Measurements from ENCODE around the gene ZNF346.
"Not testable (repeated sequence)": the region's sequence is repeated elsewhere in the genome, so short reads cannot be mapped to it uniquely, and the experiment has no call there.

Gene ZNF346

GRCh38 chr5:176984176-176984575 lies 38.3 kb upstream of the ZNF346 start:
- not testable (repeated sequence) for H3K4me1 ChIP-seq (ENCODE audit: insufficient read depth, low read length, poor library complexity, severe bottlenecking); H3K9me2 ChIP-seq (replicated peaks; ENCODE audit: low read depth, low read length); H3F3A ChIP-seq (ENCODE audit: low read depth); H3K9ac ChIP-seq (ENCODE audit: low read depth, low read length, poor library complexity, severe bottlenecking); H3K4me2 ChIP-seq (ENCODE audit: low read depth, low read length, poor library complexity, severe bottlenecking); H3K9me3 ChIP-seq (ENCODE audit: insufficient read depth, low read depth, low read length); H3K27me3 ChIP-seq (ENCODE audit: insufficient read depth, low read length, poor library complexity, severe bottlenecking); H3K4me3 ChIP-seq (ENCODE audit: low read length, poor library complexity, severe bottlenecking); H2AFZ ChIP-seq (ENCODE audit: low read length)
- Histone ChIP-seq H3K79me2 (ENCODE audit: insufficient read depth, low read length) (peaks cover 27% of the 10 kb centered on the region; the same call in 1 of the 2 replicates), H3K36me3 (ENCODE audit: insufficient read depth, low read length) (peaks cover 21% of the 10 kb centered on the region; the same call in 1 of the 2 replicates), H4K20me1 (ENCODE audit: insufficient read depth, low read length, poor library complexity, severe bottlenecking) (peaks cover 14% of the 10 kb centered on the region)

DNA sequence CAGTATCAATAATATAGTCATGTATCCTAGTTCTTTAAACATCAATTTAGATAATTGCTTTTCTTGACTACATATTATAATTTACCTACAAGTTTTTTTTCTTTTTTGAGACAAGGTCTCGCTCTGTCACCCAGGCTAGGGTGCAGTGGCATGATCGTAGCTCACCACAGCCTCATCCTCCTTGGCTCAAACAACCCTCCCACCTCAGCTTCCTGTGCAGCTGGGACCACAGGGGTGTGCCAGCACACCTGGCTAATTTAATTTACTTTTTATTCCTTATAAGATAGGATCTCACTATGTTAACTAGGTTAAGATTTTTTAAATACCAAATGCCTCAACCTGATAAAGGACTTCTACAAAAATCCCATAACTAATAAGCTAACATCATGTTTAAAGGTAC lies 37.0 kb upstream of the ZNF346 start:
- no peak for TF ChIP-seq CTCF (conservative IDR thresholded peaks at IDR 0.05; ENCODE audit: low read length)
- no peak for TF ChIP-seq EZH2phosphoT487 (IDR thresholded peaks at IDR 0.05; ENCODE audit: borderline replicate concordance)
- Histone ChIP-seq H3K27me3 (ENCODE audit: insufficient read depth, low read length, poor library complexity, severe bottlenecking) (no peaks in the 10 kb centered on the region), H3K4me1 (ENCODE audit: insufficient read depth, low read length, poor library complexity, severe bottlenecking) (no peaks in the 10 kb centered on the region), H4K20me1 (ENCODE audit: insufficient read depth, low read length, poor library complexity, severe bottlenecking) (peaks cover 17% of the 10 kb centered on the region), H3K4me2 (ENCODE audit: low read depth, low read length, poor library complexity, severe bottlenecking) (no peak overlapping the region), H3K9me2 (replicated peaks; ENCODE audit: low read depth, low read length) (no peaks in the 10 kb centered on the region), H3K79me2 (ENCODE audit: insufficient read depth, low read length) (peaks cover 37% of the 10 kb centered on the region; the same call in 1 of the 2 replicates), H2AFZ (ENCODE audit: low read length) (no peak overlapping the region), H3K4me3 (ENCODE audit: low read length, poor library complexity, severe bottlenecking) (no peak overlapping the region), H3F3A (ENCODE audit: low read depth) (no peaks in the 10 kb centered on the region), H3K9me3 (ENCODE audit: insufficient read depth, low read depth, low read length) (no peaks in the 10 kb centered on the region), H3K9ac (ENCODE audit: low read depth, low read length, poor library complexity, severe bottlenecking) (no peak overlapping the region), H3K36me3 (ENCODE audit: insufficient read depth, low read length) (peaks cover 13% of the 10 kb centered on the region; the same call in 1 of the 2 replicates)

DNA sequence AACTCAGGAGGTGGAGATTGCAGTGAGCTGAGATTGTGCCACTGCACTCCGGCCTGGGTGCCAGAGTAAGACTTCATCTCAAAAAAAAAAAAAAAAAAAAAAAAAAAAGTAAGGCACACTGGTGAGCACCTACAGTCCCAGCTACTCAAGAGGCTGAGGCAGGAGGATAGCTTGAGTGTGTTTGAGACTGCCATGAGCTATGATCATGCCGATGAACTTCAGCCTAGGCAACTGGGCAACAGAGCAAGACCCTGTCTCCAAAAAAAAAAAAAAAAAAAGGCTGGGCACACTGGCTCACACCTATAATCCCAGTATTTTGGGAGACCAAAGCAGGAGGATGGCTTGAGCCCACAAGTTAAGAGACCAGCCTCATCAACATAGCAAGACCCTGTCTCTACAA lies 36.2 kb upstream of the ZNF346 start:
- peaks cover 17% of the 10 kb centered on the region for H4K20me1 ChIP-seq (ENCODE audit: insufficient read depth, low read length, poor library complexity, severe bottlenecking)
- no peaks in the 10 kb centered on the region for H3K9me3 ChIP-seq (ENCODE audit: insufficient read depth, low read depth, low read length)
- no peaks in the 10 kb centered on the region for H3K9me2 ChIP-seq (replicated peaks; ENCODE audit: low read depth, low read length)
- no peaks in the 10 kb centered on the region for H3F3A ChIP-seq (ENCODE audit: low read depth)
- no peak overlapping the region for H3K4me2 ChIP-seq (ENCODE audit: low read depth, low read length, poor library complexity, severe bottlenecking)
- no peak overlapping the region for H3K4me3 ChIP-seq (ENCODE audit: low read length, poor library complexity, severe bottlenecking)
- TF ChIP-seq CTCF (conservative IDR thresholded peaks at IDR 0.05; ENCODE audit: low read length): no peak
- no peak for TF ChIP-seq EZH2phosphoT487 (IDR thresholded peaks at IDR 0.05; ENCODE audit: borderline replicate concordance)
- H3K4me1 ChIP-seq (ENCODE audit: insufficient read depth, low read length, poor library complexity, severe bottlenecking): no peaks in the 10 kb centered on the region
- H3K27me3 ChIP-seq (ENCODE audit: insufficient read depth, low read length, poor library complexity, severe bottlenecking): no peaks in the 10 kb centered on the region
- peaks cover 12% of the 10 kb centered on the region; the same call in 1 of the 2 replicates for H3K36me3 ChIP-seq (ENCODE audit: insufficient read depth, low read length)
- H2AFZ ChIP-seq (ENCODE audit: low read length): no peak overlapping the region
- no peak overlapping the region for H3K9ac ChIP-seq (ENCODE audit: low read depth, low read length, poor library complexity, severe bottlenecking)
- peaks cover 39% of the 10 kb centered on the region; the same call in 1 of the 2 replicates for H3K79me2 ChIP-seq (ENCODE audit: insufficient read depth, low read length)

GRCh38 chr5:176987583-176987982 lies 34.9 kb upstream of the ZNF346 start:
- Histone ChIP-seq H3K9ac (ENCODE audit: low read depth, low read length, poor library complexity, severe bottlenecking) (no peak overlapping the region), H3K36me3 (ENCODE audit: insufficient read depth, low read length) (no peaks in the 10 kb centered on the region), H2AFZ (ENCODE audit: low read length) (no peak overlapping the region), H3K9me3 (ENCODE audit: insufficient read depth, low read depth, low read length) (no peaks in the 10 kb centered on the region), H3K79me2 (ENCODE audit: insufficient read depth, low read length) (peaks cover 51% of the 10 kb centered on the region; the same call in 1 of the 2 replicates), H3K4me3 (ENCODE audit: low read length, poor library complexity, severe bottlenecking) (no peak overlapping the region), H3K4me2 (ENCODE audit: low read depth, low read length, poor library complexity, severe bottlenecking) (no peak overlapping the region), H3K4me1 (ENCODE audit: insufficient read depth, low read length, poor library complexity, severe bottlenecking) (no peaks in the 10 kb centered on the region), H3K27me3 (ENCODE audit: insufficient read depth, low read length, poor library complexity, severe bottlenecking) (no peaks in the 10 kb centered on the region), H3F3A (ENCODE audit: low read depth) (no peaks in the 10 kb centered on the region), H3K9me2 (replicated peaks; ENCODE audit: low read depth, low read length) (no peaks in the 10 kb centered on the region), H4K20me1 (ENCODE audit: insufficient read depth, low read length, poor library complexity, severe bottlenecking) (peaks cover 17% of the 10 kb centered on the region)
- no peak for TF ChIP-seq CTCF (conservative IDR thresholded peaks at IDR 0.05; ENCODE audit: low read length)
- no peak for TF ChIP-seq EZH2phosphoT487 (IDR thresholded peaks at IDR 0.05; ENCODE audit: borderline replicate concordance)

DNA sequence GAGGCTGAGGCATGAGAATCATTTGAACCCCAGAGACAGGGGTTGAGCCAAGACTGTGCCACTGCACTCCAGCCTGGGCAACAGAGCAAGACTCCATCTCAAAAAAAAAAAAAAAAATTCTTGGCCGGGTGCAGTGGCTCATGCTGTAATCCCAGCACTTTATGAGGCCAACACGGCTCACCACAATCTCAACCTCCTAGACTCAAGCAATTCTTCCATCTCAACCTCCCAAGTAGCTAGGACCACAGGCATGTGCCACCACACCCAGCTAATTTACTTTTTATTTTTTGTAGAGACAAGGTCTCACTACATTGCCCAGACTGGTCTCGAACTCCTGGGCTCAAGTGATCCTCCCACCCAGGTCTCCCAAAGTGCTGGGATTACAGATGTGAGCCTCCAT lies 29.4 kb upstream of the ZNF346 start:
- Histone ChIP-seq H4K20me1 (ENCODE audit: insufficient read depth, low read length, poor library complexity, severe bottlenecking) (peaks cover 19% of the 10 kb centered on the region), H3K79me2 (ENCODE audit: insufficient read depth, low read length) (peaks cover 85% of the 10 kb centered on the region; the same call in 1 of the 2 replicates)
- not testable (repeated sequence) for H3K4me2 ChIP-seq (ENCODE audit: low read depth, low read length, poor library complexity, severe bottlenecking); H3K4me1 ChIP-seq (ENCODE audit: insufficient read depth, low read length, poor library complexity, severe bottlenecking); H2AFZ ChIP-seq (ENCODE audit: low read length); H3K4me3 ChIP-seq (ENCODE audit: low read length, poor library complexity, severe bottlenecking); H3K9ac ChIP-seq (ENCODE audit: low read depth, low read length, poor library complexity, severe bottlenecking); H3K9me3 ChIP-seq (ENCODE audit: insufficient read depth, low read depth, low read length); H3K36me3 ChIP-seq (ENCODE audit: insufficient read depth, low read length); H3F3A ChIP-seq (ENCODE audit: low read depth); H3K27me3 ChIP-seq (ENCODE audit: insufficient read depth, low read length, poor library complexity, severe bottlenecking); H3K9me2 ChIP-seq (replicated peaks; ENCODE audit: low read depth, low read length)

All from Loucy (cell line).